ENCODE measurements around the gene CCS. TPM values are rescaled to one million over a fixed set of nuclear protein-coding genes. Genes with fewer than 3 reads are reported as not detected.
A peak's percentile ranks its signal among the peaks of the same experiment; 100 is the strongest.
"Not testable (repeated sequence)": the region's sequence is repeated elsewhere in the genome, so short reads cannot be mapped to it uniquely, and the experiment has no call there.

Gene CCS
- total RNA-seq, 1 donor from 2014 or later = 34.2 TPM

GRCh38 chr11:66632952-66633351 is 40.0 kb downstream of the CCS start:
- TF ChIP-seq CTCF (IDR thresholded peaks at IDR 0.05) = no peak
- H3K4me1 Mint-ChIP-seq (ENCODE audit: low read depth) = peaks cover 15% of the 10 kb centered on the region
- DNase-seq (ENCODE audit: low spot score) = no peak
- H3K27ac Mint-ChIP-seq (ENCODE audit: unreplicated experiment) = no peak overlapping the region
- no peaks in the 10 kb centered on the region for H3K27me3 Mint-ChIP-seq (ENCODE audit: low read depth)
- H3K4me3 Mint-ChIP-seq (ENCODE audit: unreplicated experiment) = no peak overlapping the region
- no peaks in the 10 kb centered on the region for H3K9me3 Mint-ChIP-seq (ENCODE audit: low read depth)
- H3K36me3 Mint-ChIP-seq (ENCODE audit: low read depth) = peaks cover 20% of the 10 kb centered on the region

- Mint-ChIP-seq H3K9me3 (ENCODE audit: low read depth) (no peaks in the 10 kb centered on the region), H3K27me3 (ENCODE audit: low read depth) (no peaks in the 10 kb centered on the region), H3K27ac (ENCODE audit: unreplicated experiment) (peak overlapping the region; percentile 49), H3K36me3 (ENCODE audit: low read depth) (peaks cover 14% of the 10 kb centered on the region), H3K4me3 (ENCODE audit: unreplicated experiment) (no peak overlapping the region), H3K4me1 (ENCODE audit: low read depth) (peaks cover 40% of the 10 kb centered on the region)
- no peak for TF ChIP-seq CTCF (IDR thresholded peaks at IDR 0.05)
- DNase-seq (ENCODE audit: low spot score) = no peak
Measured at GRCh38 chr11:66636411-66636810, 43.4 kb downstream of the CCS start.

GRCh38 chr11:66637557-66638176 is 44.7 kb downstream of the CCS start:
- Mint-ChIP-seq H3K36me3 (ENCODE audit: low read depth) (peaks cover 19% of the 10 kb centered on the region), H3K27me3 (ENCODE audit: low read depth) (no peaks in the 10 kb centered on the region)

GRCh38 chr11:66638177-66639065 is 45.4 kb downstream of the CCS start, which contains the start of gene RBM4:
Gene RBM4, plus strand, starts transcription at chr11:66638703. Its CDS starts 1,009 bp downstream, at chr11:66639712.
- peak; percentile 52 for TF ChIP-seq CTCF (IDR thresholded peaks at IDR 0.05)
- Mint-ChIP-seq H3K4me3 (ENCODE audit: unreplicated experiment) (peak within 1 kb of the TSS; percentile 93), H3K27me3 (ENCODE audit: low read depth) (no peaks in the 10 kb centered on the region), H3K9me3 (ENCODE audit: low read depth) (no peaks in the 10 kb centered on the region), H3K36me3 (ENCODE audit: low read depth) (peaks cover 26% of the 10 kb centered on the region), H3K27ac (ENCODE audit: unreplicated experiment) (peak within 1 kb of the TSS; percentile 99), H3K4me1 (ENCODE audit: low read depth) (peaks cover 60% of the 10 kb centered on the region)
- peak; percentile 98 for DNase-seq (ENCODE audit: low spot score)

More at GRCh38 chr11:66637557-66638176, 44.7 kb downstream of the CCS start:
- no peaks in the 10 kb centered on the region for H3K9me3 Mint-ChIP-seq (ENCODE audit: low read depth)
- H3K4me3 Mint-ChIP-seq (ENCODE audit: unreplicated experiment) = peak overlapping the region; percentile 76
- H3K4me1 Mint-ChIP-seq (ENCODE audit: low read depth) = peaks cover 53% of the 10 kb centered on the region
- DNase-seq (ENCODE audit: low spot score) = no peak
- H3K27ac Mint-ChIP-seq (ENCODE audit: unreplicated experiment) = peak overlapping the region; percentile 94
- TF ChIP-seq CTCF (IDR thresholded peaks at IDR 0.05) = no peak

- no peak for DNase-seq (ENCODE audit: low spot score)
- H3K36me3 Mint-ChIP-seq (ENCODE audit: low read depth) = peaks cover 30% of the 10 kb centered on the region
- TF ChIP-seq CTCF (IDR thresholded peaks at IDR 0.05) = peak; percentile 51
- peak overlapping the region; percentile 93 for H3K4me3 Mint-ChIP-seq (ENCODE audit: unreplicated experiment)
- H3K27me3 Mint-ChIP-seq (ENCODE audit: low read depth) = no peaks in the 10 kb centered on the region
- no peaks in the 10 kb centered on the region for H3K9me3 Mint-ChIP-seq (ENCODE audit: low read depth)
- peaks cover 69% of the 10 kb centered on the region for H3K4me1 Mint-ChIP-seq (ENCODE audit: low read depth)
- H3K27ac Mint-ChIP-seq (ENCODE audit: unreplicated experiment) = peak overlapping the region; percentile 99
Measured at GRCh38 chr11:66639066-66639813, 46.3 kb downstream of the CCS start.

- not testable (repeated sequence) for H3K9me3 Mint-ChIP-seq (ENCODE audit: low read depth); DNase-seq (ENCODE audit: low spot score); H3K27me3 Mint-ChIP-seq (ENCODE audit: low read depth)
- peak overlapping the region; percentile 93 for H3K4me3 Mint-ChIP-seq (ENCODE audit: unreplicated experiment)
- peak overlapping the region; percentile 99 for H3K27ac Mint-ChIP-seq (ENCODE audit: unreplicated experiment)
- H3K36me3 Mint-ChIP-seq (ENCODE audit: low read depth) = peaks cover 32% of the 10 kb centered on the region
- H3K4me1 Mint-ChIP-seq (ENCODE audit: low read depth) = peaks cover 72% of the 10 kb centered on the region
Measured at GRCh38 chr11:66639814-66640340, 46.9 kb downstream of the CCS start.
